H1 (cell line): ENCODE data around the gene DIPK1C. TPM values are rescaled to one million over a fixed set of nuclear protein-coding genes. Genes with fewer than 3 reads are reported as not detected.
A peak's percentile ranks its signal among the peaks of the same experiment; 100 is the strongest.

Source experiments
- CTCF ChIA-PET: fragments of 300-600 bp; sonication (Branson Sonifier 250); formaldehyde crosslinking; loops from one replicate; lab custom pipeline; 2021; ENCODE audit not compliant: partially characterized antibody; lab: Charles Lee
- POLR2A ChIA-PET: fragments of 300-600 bp; sonication (Branson Sonifier 250); formaldehyde crosslinking; loops from one replicate; lab custom pipeline; 2021; ENCODE audit warnings: inconsistent platforms; ENCODE audit not compliant: partially characterized antibody; lab: Charles Lee
- DNase-seq, 2 experiments: peaks; one replicate each; pipeline versions ENCODE4 v3.0.0 to v3.0.0-alpha.2; 2010 to 2022; ENCODE audit warnings: low spot score in 2 of 2, low read depth in 1 of 2, mixed read lengths in 1 of 2
- FAIRE-seq: peaks from 2 replicates; lab custom pipeline; 2011; peaks lifted over from hg19 to GRCh38; lab: Jason Lieb, UNC
- H2AFZ ChIP-seq: 2 replicates; pipeline ENCODE4 v1.8.1; 2012; ENCODE audit warnings: low read length, inconsistent platforms
- H2AK5ac ChIP-seq: 2 replicates; pipeline ENCODE4 v1.6.1; 2013; ENCODE audit warnings: low read depth, low read length
- H2BK120ac ChIP-seq: replicated peaks from 2 replicates; pipeline ENCODE3; 2013; ENCODE audit warnings: low read depth, low read length, inconsistent platforms
- H2BK12ac ChIP-seq: 2 replicates; pipeline ENCODE4 v1.6.1; 2013; ENCODE audit warnings: low read depth, low read length
- H2BK15ac ChIP-seq: 2 replicates; pipeline ENCODE4 v1.6.1; 2013; ENCODE audit warnings: low read length
- H2BK20ac ChIP-seq: 2 replicates; pipeline ENCODE4 v1.6.1; 2013; ENCODE audit warnings: low read length
- H2BK5ac ChIP-seq: 2 replicates; pipeline ENCODE4 v1.6.1; 2013; ENCODE audit warnings: low read depth, low read length
- H3K14ac ChIP-seq: 2 replicates; pipeline ENCODE4 v1.6.1; 2013; ENCODE audit warnings: inconsistent platforms; ENCODE audit not compliant: insufficient read length
- H3K18ac ChIP-seq: 2 replicates; pipeline ENCODE4 v1.6.1; 2013; ENCODE audit warnings: low read length; ENCODE audit errors: extremely low read depth
- H3K23ac ChIP-seq: 2 replicates; pipeline ENCODE4 v1.6.1; 2013; ENCODE audit warnings: inconsistent platforms; ENCODE audit not compliant: insufficient read length
- H3K23me2 ChIP-seq: 2 replicates; pipeline ENCODE4 v1.6.1; 2013; ENCODE audit warnings: low read depth, low read length
- H3K27ac ChIP-seq: 2 replicates; pipeline ENCODE4 v1.6.1; 2011; ENCODE audit warnings: low read depth, low read length, inconsistent platforms
- H3K27me3 ChIP-seq, 4 experiments: replicated peaks in 1 of 4; 1 replicate in 1 of 4; 2 replicates in 3 of 4; pipeline versions ENCODE4 v1.6.1 to v1.8.1; 2011 to 2013; ENCODE audit warnings: low read length in 3 of 4, mild to moderate bottlenecking in 3 of 4, inconsistent platforms in 2 of 4, mixed read lengths in 2 of 4, moderate library complexity in 1 of 4; ENCODE audit not compliant: control insufficient read depth in 3 of 4, insufficient read depth in 3 of 4; ENCODE audit errors: extremely low read depth in 1 of 4
- H3K36me3 ChIP-seq, 4 experiments: 2 replicates each; pipeline versions ENCODE4 v1.6.1 to v1.8.1; 2011 to 2013; ENCODE audit warnings: mild to moderate bottlenecking in 4 of 4, low read length in 3 of 4, moderate library complexity in 2 of 4, control low read depth in 1 of 4, inconsistent platforms in 1 of 4; ENCODE audit not compliant: insufficient read depth in 4 of 4, control insufficient read depth in 2 of 4
- H3K4ac ChIP-seq: replicated peaks from 2 replicates; pipeline ENCODE3; 2013; ENCODE audit warnings: low read length, low read depth, mixed read lengths, inconsistent platforms; ENCODE audit not compliant: insufficient read length
- H3K4me1 ChIP-seq, 4 experiments: replicated peaks in 1 of 4; 1 replicate in 1 of 4; 2 replicates in 3 of 4; pipeline versions ENCODE4 v1.6.1 to v1.8.1; 2011 to 2013; ENCODE audit warnings: low read length in 3 of 4, inconsistent platforms in 2 of 4, mixed read lengths in 1 of 4; ENCODE audit not compliant: insufficient read depth in 4 of 4, control insufficient read depth in 3 of 4
- H3K4me2 ChIP-seq, 2 experiments: 2 replicates each; pipeline versions ENCODE4 v1.6.1 to v1.8.1; 2011 to 2013; ENCODE audit warnings: low read depth in 2 of 2, low read length in 2 of 2, control low read depth in 1 of 2, inconsistent platforms in 1 of 2, mild to moderate bottlenecking in 1 of 2; ENCODE audit not compliant: insufficient read depth in 1 of 2
- H3K4me3 ChIP-seq, 4 experiments: fragments of 200-600, 300-600 bp in 1 of 4; sonication (generic), shearing (Covaris generic), sonication (Bioruptor Twin) in 1 of 4; 2 replicates each; pipeline versions ENCODE4 v1.5.1 to v1.8.1; 2011 to 2016; ENCODE audit warnings: low read length in 4 of 4, low read depth in 3 of 4, control low read depth in 2 of 4, inconsistent platforms in 2 of 4, mild to moderate bottlenecking in 2 of 4, mixed read lengths in 1 of 4, moderate library complexity in 1 of 4; ENCODE audit not compliant: insufficient read depth in 2 of 4; ENCODE audit errors: extremely low read depth in 1 of 4
- H3K56ac ChIP-seq: replicated peaks from 2 replicates; pipeline ENCODE3; 2013; ENCODE audit warnings: low read depth, mild to moderate bottlenecking, mixed read lengths, low read length, inconsistent platforms; ENCODE audit not compliant: insufficient read length
- H3K79me1 ChIP-seq: 2 replicates; pipeline ENCODE4 v1.6.1; 2013; ENCODE audit warnings: low read depth, low read length, control low read depth
- H3K79me2 ChIP-seq, 2 experiments: 2 replicates each; pipeline versions ENCODE4 v1.6.1 to v1.8.1; 2012 to 2013; ENCODE audit warnings: low read length in 2 of 2, mild to moderate bottlenecking in 2 of 2, inconsistent platforms in 1 of 2; ENCODE audit not compliant: insufficient read depth in 2 of 2, control insufficient read depth in 1 of 2
- H3K9ac ChIP-seq, 4 experiments: replicated peaks in 1 of 4; 1 replicate in 1 of 4; 2 replicates in 3 of 4; pipeline versions ENCODE4 v1.6.1 to v1.8.1; 2011 to 2013; ENCODE audit warnings: low read depth in 3 of 4, low read length in 3 of 4, control low read depth in 2 of 4, mild to moderate bottlenecking in 2 of 4, moderate library complexity in 2 of 4, inconsistent platforms in 1 of 4; ENCODE audit errors: extremely low read depth in 1 of 4
- H3K9me3 ChIP-seq, 2 experiments: 2 replicates each; pipeline versions ENCODE4 v1.6.1 to v1.8.1; 2012 to 2013; ENCODE audit warnings: mild to moderate bottlenecking in 2 of 2, moderate library complexity in 2 of 2, control low read depth in 1 of 2, inconsistent platforms in 1 of 2, low read depth in 1 of 2, low read length in 1 of 2, mixed read lengths in 1 of 2; ENCODE audit not compliant: insufficient read depth in 2 of 2
- H4K20me1 ChIP-seq, 2 experiments: replicated peaks in 1 of 2; 2 replicates each; pipeline versions ENCODE3 to v1.8.1; 2011 to 2013; ENCODE audit warnings: inconsistent platforms in 2 of 2, low read length in 2 of 2, mild to moderate bottlenecking in 1 of 2; ENCODE audit not compliant: insufficient read depth in 2 of 2, control insufficient read depth in 1 of 2
- H4K5ac ChIP-seq: 2 replicates; pipeline ENCODE4 v1.6.1; 2013; ENCODE audit warnings: low read length, low read depth, mixed read lengths, inconsistent platforms; ENCODE audit not compliant: insufficient read length
- H4K8ac ChIP-seq: 2 replicates; pipeline ENCODE4 v1.8.0; 2013; ENCODE audit warnings: mild to moderate bottlenecking, moderate library complexity, low read length, inconsistent platforms; ENCODE audit not compliant: insufficient read depth; ENCODE audit errors: extremely low read depth
- H4K91ac ChIP-seq: replicated peaks from 2 replicates; pipeline ENCODE3; 2013; ENCODE audit warnings: low read length, mixed read lengths, inconsistent platforms; ENCODE audit not compliant: insufficient read length
- EZH2 ChIP-seq: fragments of 200-600 bp; sonication (generic); IDR thresholded peaks from 2 replicates; pipeline ENCODE4 v1.7.1; 2012; ENCODE audit warnings: low read depth, mild to moderate bottlenecking, moderate library complexity, low read length, inconsistent platforms; ENCODE audit not compliant: severe bottlenecking
- HDAC2 ChIP-seq, 2 experiments: fragments of 300-600 bp in 1 of 2; sonication (generic) in 1 of 2; IDR thresholded peaks; 2 replicates each; pipeline ENCODE4 v1.6.1; 2011 to 2012; ENCODE audit warnings: low read depth in 2 of 2, low read length in 2 of 2, mild to moderate bottlenecking in 2 of 2, moderate library complexity in 2 of 2, borderline replicate concordance in 1 of 2, inconsistent platforms in 1 of 2
- KDM4A ChIP-seq: IDR thresholded peaks from one replicate; pipeline ENCODE4 v1.7.1; 2012; ENCODE audit warnings: low read depth, mild to moderate bottlenecking, moderate library complexity, low read length, inconsistent platforms; ENCODE audit not compliant: severe bottlenecking
- SP4 ChIP-seq: IDR thresholded peaks from 2 replicates; pipeline ENCODE4 v1.6.1; 2012; ENCODE audit warnings: low read length, inconsistent platforms
- SUZ12 ChIP-seq: fragments of 200-600 bp; sonication (generic); IDR thresholded peaks from 2 replicates; pipeline ENCODE4 v1.6.1; 2012; ENCODE audit warnings: mild to moderate bottlenecking, inconsistent platforms, low read length, moderate library complexity, mixed read lengths
- TBP ChIP-seq: IDR thresholded peaks from 2 replicates; pipeline ENCODE4 v1.6.1; 2011; ENCODE audit warnings: low read depth, low read length, improper control_type of control experiment
- WGBS, 2 experiments: shearing (Covaris generic) in 1 of 2; methylation state at CpG; one replicate each; pipeline versions ENCODE4 v1.1.6 to v1.1.7; 2013 to 2015; ENCODE audit warnings: low lambda C conversion rate in 2 of 2, mixed read lengths in 2 of 2, inconsistent platforms in 1 of 2, low coverage in 1 of 2, missing lambda C conversion rate in 1 of 2; ENCODE audit not compliant: insufficient replicate concordance in 2 of 2, insufficient coverage in 1 of 2, insufficient read length in 1 of 2; ENCODE audit errors: extremely low coverage in 1 of 2, missing lambda C conversion rate in 1 of 2; 5-methylcytosine and 5-hydroxymethylcytosine counted together
- polyA plus RNA-seq, 7 experiments: library from polyadenylated mRNA; depleted of rRNA in 3 of 7; stranded (reverse) in 5 of 7; unstranded in 2 of 7; fragments of >200 nt in 5 of 7; fragments of 200-250 nt in 2 of 7; gene quantifications; 1 replicate in 5 of 7; 2 replicates in 1 of 7; 4 replicates in 1 of 7; pipeline versions ENCODE4 v1.2.1 to v1.2.3, GENCODE V29; 2011 to 2013; ENCODE audit warnings: missing spikeins in 2 of 7, mixed read lengths in 2 of 7
- total RNA-seq: library from RNA; stranded (reverse); fragmentation: NEBNext Ultra II Directional; extraction: Animal tissue kit (Norgen Biotek cat#: 25700); gene quantifications from 2 replicates; pipeline ENCODE4 v1.2.1, GENCODE V29; 2021

The DIPK1C gene
- total and polyA plus RNA-seq, 2 of the 8 experiments (the other 6 are each of a cell fraction or from before 2014, with no cell fraction given) = 0.08 TPM; not detected in 1

- H3K4ac ChIP-seq = no peak overlapping the region
- H3K9me3 ChIP-seq = no peaks in the 10 kb centered on the region
- H2BK5ac ChIP-seq = no peak overlapping the region
- H4K20me1 ChIP-seq = no peaks in the 10 kb centered on the region
- H2BK15ac ChIP-seq = no peak overlapping the region
- no peak overlapping the region for H3K14ac ChIP-seq
- no peak overlapping the region for H3K23ac ChIP-seq
- peak overlapping the region; percentile 78 to 95 for H3K4me2 ChIP-seq
- peaks cover 0 to 7% (median 1%) of the 10 kb centered on the region in 4 experiments; a peak in 4 of 7 replicates for H3K4me1 ChIP-seq
- no peak overlapping the region for H2BK12ac ChIP-seq
- H3K27ac ChIP-seq = no peak overlapping the region
- no peak overlapping the region for H4K5ac ChIP-seq
- no peak overlapping the region for H3K9ac ChIP-seq
- no peak overlapping the region for H4K91ac ChIP-seq
- no peaks in the 10 kb centered on the region; a peak in 1 of 8 replicates for H3K36me3 ChIP-seq
- peaks cover 7% of the 10 kb centered on the region; the same call in 1 of the 2 replicates for H3K23me2 ChIP-seq
- DNase-seq (peak in 1 of 2 experiments; percentile 67), FAIRE-seq (no peak)
- no peak overlapping the region for H3K18ac ChIP-seq
- H2BK20ac ChIP-seq = no peak overlapping the region
- peak overlapping the region; percentile 34 to 78 (median 60) for H3K4me3 ChIP-seq
- POLR2A ChIA-PET = no interaction called here
- peaks cover 23 to 45% (median 34%) of the 10 kb centered on the region in 4 experiments for H3K27me3 ChIP-seq
- no peaks in the 10 kb centered on the region for H3K79me2 ChIP-seq
- H2AK5ac ChIP-seq = no peak overlapping the region
- H2BK120ac ChIP-seq = no peak overlapping the region
- no peaks in the 10 kb centered on the region for H3K79me1 ChIP-seq
- no peak overlapping the region for H4K8ac ChIP-seq
- TF ChIP-seq HDAC2 (IDR thresholded peaks at IDR 0.05; ENCODE audit: borderline replicate concordance in 1 of 2, low read depth in 2 of 2, low read length in 2 of 2) (no peak), TBP (peak; percentile 41; the same call in 1 of the 2 replicates), KDM4A (peak; percentile 78), EZH2 (peak; percentile 87), SP4 (no peak), SUZ12 (peak; percentile 96)
- WGBS, 2 experiments = 3% methylated on average over 45 of the region's 69 CpGs; no CpG with 5 or more reads in 1 of the 2 experiments
- no peak overlapping the region for H3K56ac ChIP-seq
- peak overlapping the region; percentile 60; the same call in 1 of the 2 replicates for H2AFZ ChIP-seq
- CTCF ChIA-PET = interaction anchor here (0.8 kb wide), 1 partner anchor 9 kb away, joined by 3 read pairs; no protein-coding TSS in a partner anchor
Observed at GRCh38 chr18:74456349-74457042, 612 bp downstream of the DIPK1C start.
